HEK293T (cell line): ENCODE results near the gene NUP37.

Source experiments
- BHLHE40 ChIP-seq: fragments of 450-650 bp; IDR thresholded peaks from 2 replicates; pipeline ENCODE4 v1.6.1; 2016; ENCODE audit warnings: mild to moderate bottlenecking, moderate library complexity, borderline replicate concordance
- ELF4 ChIP-seq: fragments of 450-650 bp; IDR thresholded peaks from 2 replicates; pipeline ENCODE4 v1.6.1; 2017; ENCODE audit warnings: antibody characterized with exemption
- FOXA1 ChIP-seq: fragments of 450-650 bp; IDR thresholded peaks from 2 replicates; pipeline ENCODE4 v1.6.1; 2016; ENCODE audit warnings: mild to moderate bottlenecking
- FOXM1 ChIP-seq: fragments of 450-650 bp; IDR thresholded peaks from 2 replicates; pipeline ENCODE4 v1.6.1; 2017; ENCODE audit warnings: mild to moderate bottlenecking, borderline replicate concordance
- HDGF ChIP-seq: fragments of 450-650 bp; IDR thresholded peaks from 2 replicates; pipeline ENCODE4 v1.6.1; 2017; ENCODE audit warnings: antibody characterized with exemption, borderline replicate concordance
- SP1 ChIP-seq: fragments of 450-650 bp; IDR thresholded peaks from 2 replicates; pipeline ENCODE4 v1.6.1; 2017
- TARDBP ChIP-seq: fragments of 450-650 bp; IDR thresholded peaks from 2 replicates; pipeline ENCODE4 v1.6.1; 2016
- TF ChIP-seq, protein P1 (sequence below): fragments of 450-650 bp; IDR thresholded peaks from 2 replicates; pipeline ENCODE4 v1.6.1; 2016

- TF ChIP-seq ELF4 (no peak), FOXM1 (no peak), FOXA1 (no peak), HDGF (no peak), TARDBP (no peak), SP1 (no peak), BHLHE40 (no peak)
- TF ChIP-seq, protein P1, sequence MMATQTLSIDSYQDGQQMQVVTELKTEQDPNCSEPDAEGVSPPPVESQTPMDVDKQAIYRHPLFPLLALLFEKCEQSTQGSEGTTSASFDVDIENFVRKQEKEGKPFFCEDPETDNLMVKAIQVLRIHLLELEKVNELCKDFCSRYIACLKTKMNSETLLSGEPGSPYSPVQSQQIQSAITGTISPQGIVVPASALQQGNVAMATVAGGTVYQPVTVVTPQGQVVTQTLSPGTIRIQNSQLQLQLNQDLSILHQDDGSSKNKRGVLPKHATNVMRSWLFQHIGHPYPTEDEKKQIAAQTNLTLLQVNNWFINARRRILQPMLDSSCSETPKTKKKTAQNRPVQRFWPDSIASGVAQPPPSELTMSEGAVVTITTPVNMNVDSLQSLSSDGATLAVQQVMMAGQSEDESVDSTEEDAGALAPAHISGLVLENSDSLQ: no peak
These were observed 43.5 kb upstream of the NUP37 start for GRCh38 chr12:102163383-102163782.
